Midbrain (tissue), 1 donor: ENCODE data around the gene FBXW8.
A peak's percentile ranks its signal among the peaks of the same experiment; 100 is the strongest.
"Not testable (repeated sequence)": the region's sequence is repeated elsewhere in the genome, so short reads cannot be mapped to it uniquely, and the experiment has no call there.

Experiments
- DNase-seq: peaks from one replicate; lab custom pipeline; 2025; lab: John Stamatoyannopoulos, UW

The FBXW8 gene

GRCh38 chr12:117053597-117054201, 142.9 kb downstream of the FBXW8 start:
- no peak for DNase-seq

DNA sequence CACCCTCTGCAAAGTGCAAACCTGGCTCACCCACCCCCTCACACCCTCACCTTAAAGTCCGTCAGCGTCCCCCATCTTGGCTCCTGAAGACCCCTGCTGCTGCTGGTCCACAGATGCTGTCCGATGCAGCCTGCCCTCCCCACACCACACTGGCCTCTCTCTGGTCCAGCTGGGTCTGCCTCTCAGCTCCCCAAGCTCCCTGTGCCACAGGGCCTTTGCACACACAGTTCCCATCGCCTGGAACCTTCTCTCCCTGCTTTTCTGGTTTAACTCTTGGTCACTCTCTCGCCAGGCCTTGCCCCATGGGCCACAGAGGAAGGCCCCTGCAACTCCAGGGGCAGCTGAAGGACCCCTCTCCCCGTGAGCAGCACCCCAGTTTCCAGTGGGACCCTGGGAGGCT, 143.5 kb downstream of the FBXW8 start:
- no peak for DNase-seq

- DNase-seq = not testable (repeated sequence)
These were observed 146.9 kb downstream of the FBXW8 start for GRCh38 chr12:117057626-117058025.

- DNase-seq = no peak
These were observed 147.8 kb downstream of the FBXW8 start for GRCh38 chr12:117058442-117059072.

DNA sequence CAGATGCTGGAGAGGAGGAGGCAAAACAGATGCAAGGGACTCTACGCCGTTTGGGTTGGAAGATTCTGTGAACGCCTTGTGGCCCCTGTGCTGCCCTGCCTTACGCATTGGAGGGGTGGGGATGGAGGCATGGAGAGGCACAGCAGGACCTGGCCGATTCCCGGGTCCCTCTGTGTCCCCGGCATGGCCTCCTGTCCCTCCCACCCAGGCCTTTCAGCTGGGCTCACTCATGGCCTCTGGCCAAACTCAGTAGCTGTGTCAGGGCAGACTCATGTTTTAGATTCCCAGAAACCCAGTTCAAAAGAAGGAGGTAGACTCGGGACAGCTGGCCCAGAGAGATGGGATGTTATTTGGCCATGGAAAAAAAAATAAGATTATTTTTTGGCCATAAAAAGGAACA, 148.4 kb downstream of the FBXW8 start:
- no peak for DNase-seq

DNA sequence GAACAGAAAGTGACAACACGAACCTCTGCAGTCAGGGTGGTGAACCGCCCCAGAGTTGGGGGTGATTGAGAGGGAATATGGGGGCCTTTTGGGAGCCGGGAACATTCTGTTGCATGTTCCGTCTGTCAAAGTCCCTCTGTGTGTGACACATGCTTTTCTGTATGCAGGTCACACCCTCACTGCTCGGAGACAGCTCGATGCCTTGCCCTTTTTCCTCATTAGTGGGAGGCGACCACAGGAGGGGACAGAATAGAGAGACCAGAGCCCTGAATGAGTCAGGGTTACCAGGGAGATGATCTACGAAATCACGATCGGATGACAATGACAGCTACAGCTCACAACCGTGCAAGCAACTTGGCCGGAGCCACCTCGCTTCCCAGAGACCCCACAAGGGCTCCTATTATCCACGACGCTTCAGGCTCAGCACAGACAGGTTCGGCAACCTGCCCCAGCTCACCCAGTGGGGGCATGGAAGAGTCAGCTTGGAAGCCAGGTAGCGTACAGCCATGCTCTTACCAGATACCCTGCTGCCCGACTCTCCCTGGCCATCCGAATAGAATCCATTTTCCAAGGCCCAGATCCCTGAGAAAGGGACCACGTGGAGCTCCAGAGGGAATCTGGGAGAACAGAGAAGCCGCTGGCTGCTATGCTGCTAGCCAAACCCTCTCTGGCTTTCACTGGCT, 149.6 kb downstream of the FBXW8 start:
- no peak for DNase-seq

DNA sequence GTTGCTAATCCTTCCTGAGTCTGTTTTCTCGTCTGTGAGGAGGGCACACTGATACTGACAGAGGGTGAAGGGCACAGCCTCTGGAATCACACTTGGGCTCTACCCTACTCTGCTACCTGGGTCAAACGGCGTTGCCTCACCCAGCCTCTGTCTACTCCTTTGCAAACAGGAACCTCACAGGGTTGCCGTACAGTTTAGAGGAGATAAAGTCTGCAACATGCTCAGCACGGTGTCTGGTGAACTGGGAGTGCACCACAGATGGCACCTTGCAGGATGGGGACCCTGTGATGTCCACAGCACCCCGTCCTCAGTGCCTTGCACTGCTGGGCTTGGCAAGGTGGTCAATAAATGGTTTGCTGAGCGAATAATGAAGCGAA, 150.2 kb downstream of the FBXW8 start:
- DNase-seq = no peak

GRCh38 chr12:117061555-117062079, 150.9 kb downstream of the FBXW8 start:
- DNase-seq = no peak

GRCh38 chr12:117063162-117063911, 152.6 kb downstream of the FBXW8 start:
- peak; percentile 48 for DNase-seq

GRCh38 chr12:117064049-117064448, 153.3 kb downstream of the FBXW8 start:
- DNase-seq = no peak

- no peak for DNase-seq
These were observed 153.8 kb downstream of the FBXW8 start for GRCh38 chr12:117064596-117064995.

GRCh38 chr12:117067016-117067415, 156.3 kb downstream of the FBXW8 start:
- DNase-seq = no peak

GRCh38 chr12:117067638-117068037, 156.9 kb downstream of the FBXW8 start:
- no peak for DNase-seq

GRCh38 chr12:117068492-117068891, 157.7 kb downstream of the FBXW8 start:
- DNase-seq = no peak

GRCh38 chr12:117069101-117069797, 158.5 kb downstream of the FBXW8 start:
- DNase-seq = no peak

DNA sequence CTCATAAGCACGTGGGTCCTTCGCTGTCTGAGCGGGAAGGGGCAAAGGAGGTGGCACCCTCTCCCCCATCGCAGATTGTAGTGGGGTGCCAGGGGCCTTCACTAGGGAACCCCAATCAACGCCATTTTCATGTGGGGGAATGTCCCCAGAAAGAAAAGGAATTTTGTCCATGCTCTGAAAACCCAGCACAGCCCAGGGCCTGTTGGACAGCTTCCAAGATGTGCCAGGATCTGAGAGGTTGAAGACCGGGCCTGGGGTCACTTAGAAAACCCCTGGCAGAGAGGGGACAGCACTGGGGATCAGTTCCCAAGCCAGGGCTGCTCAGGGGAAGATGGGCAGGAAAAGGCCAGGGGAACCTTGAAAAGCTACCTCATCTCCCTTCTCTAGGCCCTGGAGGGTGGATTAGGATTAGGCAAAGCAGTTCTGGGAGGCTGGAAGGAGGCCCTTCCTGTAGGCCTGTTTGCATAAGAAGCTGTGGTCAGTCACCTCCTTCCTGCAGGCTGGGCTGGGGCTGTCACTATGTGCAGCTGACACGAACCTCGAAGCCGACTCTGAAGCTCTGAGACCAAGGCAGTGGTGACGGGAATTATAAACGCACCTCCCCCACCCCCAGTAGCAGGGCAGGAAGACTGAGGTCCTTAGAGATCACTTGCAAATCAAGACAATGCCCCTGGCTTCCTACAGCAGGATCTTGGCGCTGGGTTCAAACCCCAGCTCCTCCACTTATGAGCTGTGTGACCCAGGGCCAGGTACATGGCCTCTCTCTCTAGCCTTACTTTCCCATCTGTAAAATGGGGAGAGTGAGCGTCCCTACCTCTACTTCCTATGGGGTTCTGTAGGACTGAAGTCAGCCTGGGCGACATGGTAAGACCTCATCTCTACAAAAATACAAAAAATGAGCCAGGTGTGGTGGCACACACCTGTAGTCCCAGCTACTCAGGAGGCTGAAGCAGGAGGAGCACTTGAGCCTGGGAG, 159.5 kb downstream of the FBXW8 start:
- DNase-seq = no peak

GRCh38 chr12:117071009-117071408, 160.3 kb downstream of the FBXW8 start:
- no peak for DNase-seq

- no peak for DNase-seq
These were observed 161.4 kb downstream of the FBXW8 start for GRCh38 chr12:117072106-117072505.

- DNase-seq = no peak
These were observed 162.2 kb downstream of the FBXW8 start for GRCh38 chr12:117072736-117073490.

- no peak for DNase-seq
These were observed 162.9 kb downstream of the FBXW8 start for GRCh38 chr12:117073611-117074010.
